ENCODE results near the gene PPP1R14D.

DNA sequence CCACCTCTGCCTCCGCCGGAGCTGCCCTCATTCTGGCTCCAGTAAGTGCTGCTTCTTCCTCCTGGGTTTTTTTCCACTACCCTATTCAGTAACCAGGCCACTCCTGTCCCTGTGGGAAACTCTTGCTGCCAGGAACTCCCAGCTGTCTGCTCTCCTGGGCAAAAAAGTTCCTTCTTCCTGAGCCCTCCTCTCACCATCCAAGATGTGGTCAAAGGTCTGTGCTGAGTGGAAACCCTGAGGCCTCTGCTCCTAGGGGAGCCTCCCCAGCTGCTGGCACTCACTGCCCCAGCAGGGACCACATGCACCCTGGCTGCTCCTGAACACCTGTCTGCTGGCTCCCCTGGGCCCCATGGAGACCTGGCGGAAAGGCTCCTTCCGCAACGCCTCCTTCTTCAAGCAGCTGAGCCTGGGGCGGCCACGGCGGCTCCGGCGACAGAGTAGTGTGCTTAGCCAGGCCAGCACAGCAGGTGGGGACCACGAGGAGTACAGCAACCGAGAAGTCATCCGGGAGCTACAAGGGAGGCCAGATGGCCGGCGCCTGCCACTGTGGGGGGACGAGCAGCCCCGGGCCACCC is 58.3 kb downstream of the PPP1R14D start:
- no peak for TF ChIP-seq EZH2phosphoT487 (IDR thresholded peaks at IDR 0.05)
- TF ChIP-seq, protein P1, sequence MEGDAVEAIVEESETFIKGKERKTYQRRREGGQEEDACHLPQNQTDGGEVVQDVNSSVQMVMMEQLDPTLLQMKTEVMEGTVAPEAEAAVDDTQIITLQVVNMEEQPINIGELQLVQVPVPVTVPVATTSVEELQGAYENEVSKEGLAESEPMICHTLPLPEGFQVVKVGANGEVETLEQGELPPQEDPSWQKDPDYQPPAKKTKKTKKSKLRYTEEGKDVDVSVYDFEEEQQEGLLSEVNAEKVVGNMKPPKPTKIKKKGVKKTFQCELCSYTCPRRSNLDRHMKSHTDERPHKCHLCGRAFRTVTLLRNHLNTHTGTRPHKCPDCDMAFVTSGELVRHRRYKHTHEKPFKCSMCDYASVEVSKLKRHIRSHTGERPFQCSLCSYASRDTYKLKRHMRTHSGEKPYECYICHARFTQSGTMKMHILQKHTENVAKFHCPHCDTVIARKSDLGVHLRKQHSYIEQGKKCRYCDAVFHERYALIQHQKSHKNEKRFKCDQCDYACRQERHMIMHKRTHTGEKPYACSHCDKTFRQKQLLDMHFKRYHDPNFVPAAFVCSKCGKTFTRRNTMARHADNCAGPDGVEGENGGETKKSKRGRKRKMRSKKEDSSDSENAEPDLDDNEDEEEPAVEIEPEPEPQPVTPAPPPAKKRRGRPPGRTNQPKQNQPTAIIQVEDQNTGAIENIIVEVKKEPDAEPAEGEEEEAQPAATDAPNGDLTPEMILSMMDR (IDR thresholded peaks at IDR 0.05): no peak

Data from neural progenitor cell (in vitro differentiated cells).